Trophoblast cell (in vitro differentiated cells and primary cell): ENCODE measurements around the gene ANKRD30B.
A peak's percentile ranks its signal among the peaks of the same experiment; 100 is the strongest.

Experiments used
- DNase-seq, 2 donors: peaks; one replicate each; pipeline ENCODE4 v3.0.0-alpha.2; 2016
- H2AFZ ChIP-seq: 2 replicates; pipeline ENCODE4 v1.6.1; 2013; ENCODE audit warnings: low read length, moderate library complexity, mild to moderate bottlenecking; ENCODE audit not compliant: insufficient read depth, poor library complexity
- H2AK5ac ChIP-seq: 2 replicates; pipeline ENCODE4 v1.6.1; 2013; ENCODE audit warnings: mild to moderate bottlenecking, low read length
- H2BK120ac ChIP-seq: 2 replicates; pipeline ENCODE4 v1.6.1; 2013; ENCODE audit warnings: low read length, mild to moderate bottlenecking, moderate library complexity; ENCODE audit not compliant: insufficient read depth, poor library complexity
- H2BK12ac ChIP-seq: 2 replicates; pipeline ENCODE4 v1.6.1; 2013; ENCODE audit warnings: mild to moderate bottlenecking, low read length, moderate library complexity
- H2BK5ac ChIP-seq: 2 replicates; pipeline ENCODE4 v1.6.1; 2013; ENCODE audit warnings: low read length, low read depth, moderate library complexity, mild to moderate bottlenecking; ENCODE audit not compliant: poor library complexity
- H3K14ac ChIP-seq: 2 replicates; pipeline ENCODE4 v1.6.1; 2013; ENCODE audit warnings: mild to moderate bottlenecking, low read length
- H3K18ac ChIP-seq: 2 replicates; pipeline ENCODE4 v1.6.1; 2013; ENCODE audit warnings: mild to moderate bottlenecking, low read length
- H3K23ac ChIP-seq: 2 replicates; pipeline ENCODE4 v1.6.1; 2013; ENCODE audit warnings: low read length
- H3K27ac ChIP-seq: 2 replicates; pipeline ENCODE4 v1.5.1; 2013; ENCODE audit warnings: low read depth, mild to moderate bottlenecking, inconsistent platforms, low read length, moderate library complexity
- H3K27me3 ChIP-seq: 2 replicates; pipeline ENCODE4 v1.6.1; 2013; ENCODE audit warnings: inconsistent platforms, mild to moderate bottlenecking, low read length, moderate library complexity; ENCODE audit not compliant: insufficient read depth
- H3K36me3 ChIP-seq, 2 experiments: 1 replicate in 1 of 2; 2 replicates in 1 of 2; pipeline ENCODE4 v1.6.1; 2013; ENCODE audit warnings: low read length in 2 of 2, mild to moderate bottlenecking in 2 of 2, moderate library complexity in 1 of 2; ENCODE audit not compliant: insufficient read depth in 2 of 2, control insufficient read depth in 1 of 2
- H3K4ac ChIP-seq: 2 replicates; pipeline ENCODE4 v1.6.1; 2013; ENCODE audit warnings: low read depth, mild to moderate bottlenecking, low read length, moderate library complexity
- H3K4me1 ChIP-seq, 2 experiments: 1 replicate in 1 of 2; 2 replicates in 1 of 2; pipeline ENCODE4 v1.6.1; 2013; ENCODE audit warnings: low read length in 2 of 2, mild to moderate bottlenecking in 2 of 2, moderate library complexity in 1 of 2; ENCODE audit not compliant: insufficient read depth in 2 of 2, control insufficient read depth in 1 of 2
- H3K4me2 ChIP-seq: 2 replicates; pipeline ENCODE4 v1.6.1; 2013; ENCODE audit warnings: inconsistent platforms, mild to moderate bottlenecking, low read length, moderate library complexity
- H3K4me3 ChIP-seq: 2 replicates; pipeline ENCODE4 v1.5.1; 2013; ENCODE audit warnings: mild to moderate bottlenecking, low read depth, low read length, inconsistent platforms
- H3K79me1 ChIP-seq: one replicate; pipeline ENCODE4 v1.6.1; 2013; ENCODE audit warnings: low read length
- H3K79me2 ChIP-seq: 2 replicates; pipeline ENCODE4 v1.6.1; 2013; ENCODE audit warnings: low read length, mild to moderate bottlenecking; ENCODE audit not compliant: control insufficient read depth, insufficient read depth, poor library complexity
- H3K9ac ChIP-seq: 2 replicates; pipeline ENCODE4 v1.6.1; 2013; ENCODE audit warnings: mild to moderate bottlenecking, low read length
- H3K9me3 ChIP-seq: 2 replicates; pipeline ENCODE4 v1.6.1; 2013; ENCODE audit warnings: low read depth, mild to moderate bottlenecking, control low read depth, inconsistent platforms, low read length; ENCODE audit not compliant: insufficient read depth
- H4K12ac ChIP-seq: 2 replicates; pipeline ENCODE4 v1.6.1; 2013; ENCODE audit warnings: low read depth, mild to moderate bottlenecking, low read length, moderate library complexity
- H4K8ac ChIP-seq: 2 replicates; pipeline ENCODE4 v1.6.1; 2013; ENCODE audit warnings: low read depth, mild to moderate bottlenecking, low read length, moderate library complexity
- H4K91ac ChIP-seq: one replicate; pipeline ENCODE4 v1.6.1; 2013; ENCODE audit warnings: low read depth, mild to moderate bottlenecking, low read length, moderate library complexity
- WGBS: extraction: QIAGEN DNeasy Blood & Tissue Kit; methylation state at CpG from one replicate; pipeline ENCODE4 v1.1.7; 2013; ENCODE audit warnings: missing lambda C conversion rate; ENCODE audit not compliant: insufficient read length, insufficient coverage; ENCODE audit errors: extremely low coverage; 5-methylcytosine and 5-hydroxymethylcytosine counted together

The ANKRD30B gene

GRCh38 chr18:14767474-14767873, 19.5 kb downstream of the ANKRD30B start:
- Histone ChIP-seq H2AK5ac (no peak overlapping the region), H3K4me1 (no peaks in the 10 kb centered on the region), H3K4me3 (no peak overlapping the region), H4K12ac (no peak overlapping the region), H3K36me3 (no peaks in the 10 kb centered on the region), H3K9ac (no peak overlapping the region), H3K79me1 (no peaks in the 10 kb centered on the region), H3K4ac (no peak overlapping the region), H4K8ac (no peak overlapping the region), H3K14ac (no peak overlapping the region), H3K79me2 (no peaks in the 10 kb centered on the region), H2AFZ (no peak overlapping the region), H2BK120ac (no peak overlapping the region), H4K91ac (no peak overlapping the region), H3K9me3 (no peaks in the 10 kb centered on the region), H3K27me3 (no peaks in the 10 kb centered on the region), H3K18ac (no peak overlapping the region), H2BK12ac (no peak overlapping the region), H3K23ac (no peak overlapping the region), H2BK5ac (no peak overlapping the region), H3K4me2 (no peak overlapping the region), H3K27ac (no peak overlapping the region)
- DNase-seq = peak in 1 of 2 donors; percentile 31

- no peak for DNase-seq
- no peak overlapping the region for H3K4me3 ChIP-seq
- H3K23ac ChIP-seq = no peak overlapping the region
- H3K4me2 ChIP-seq = no peak overlapping the region
- no peak overlapping the region for H2BK12ac ChIP-seq
- no peak overlapping the region for H3K18ac ChIP-seq
- H3K4me1 ChIP-seq = no peaks in the 10 kb centered on the region
- no peak overlapping the region for H4K91ac ChIP-seq
- H2AK5ac ChIP-seq = no peak overlapping the region
- H3K36me3 ChIP-seq = no peaks in the 10 kb centered on the region
- H2BK5ac ChIP-seq = no peak overlapping the region
- no peaks in the 10 kb centered on the region for H3K9me3 ChIP-seq
- no peak overlapping the region for H4K12ac ChIP-seq
- WGBS = no CpG with 5 or more reads among the region's 1 CpG
- no peaks in the 10 kb centered on the region for H3K79me2 ChIP-seq
- H3K9ac ChIP-seq = no peak overlapping the region
- H3K27ac ChIP-seq = no peak overlapping the region
- no peaks in the 10 kb centered on the region for H3K79me1 ChIP-seq
- no peak overlapping the region for H3K14ac ChIP-seq
- no peak overlapping the region for H3K4ac ChIP-seq
- no peak overlapping the region for H2AFZ ChIP-seq
- H2BK120ac ChIP-seq = no peak overlapping the region
- no peaks in the 10 kb centered on the region for H3K27me3 ChIP-seq
- no peak overlapping the region for H4K8ac ChIP-seq
Observed at GRCh38 chr18:14768241-14768640, 20.3 kb downstream of the ANKRD30B start.

DNA sequence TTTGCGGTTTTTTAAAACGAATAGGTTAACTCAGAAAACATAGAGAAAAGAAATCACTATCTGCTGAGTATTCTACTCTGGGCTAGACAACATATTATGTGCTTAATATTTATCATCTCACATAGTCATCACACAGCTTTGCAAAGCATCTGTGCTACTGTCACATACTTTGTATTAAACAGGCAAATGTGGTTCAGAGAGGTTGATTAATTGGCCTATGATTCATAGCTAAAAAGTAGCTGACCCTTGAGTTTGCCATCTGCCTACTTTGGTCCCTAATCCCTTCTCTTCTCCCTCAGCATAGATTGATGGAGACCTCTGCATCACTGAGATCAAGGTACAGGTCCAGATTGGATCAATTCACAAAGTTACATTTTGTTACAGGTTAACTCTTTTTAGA, 21.4 kb downstream of the ANKRD30B start:
- no peak overlapping the region for H2BK5ac ChIP-seq
- H3K36me3 ChIP-seq = no peaks in the 10 kb centered on the region
- no peak overlapping the region for H3K14ac ChIP-seq
- no peak overlapping the region for H3K4me2 ChIP-seq
- H4K12ac ChIP-seq = no peak overlapping the region
- no peak overlapping the region for H2BK12ac ChIP-seq
- DNase-seq = no peak
- H3K79me2 ChIP-seq = no peaks in the 10 kb centered on the region
- H3K27ac ChIP-seq = no peak overlapping the region
- no peaks in the 10 kb centered on the region for H3K27me3 ChIP-seq
- H3K4me1 ChIP-seq = no peaks in the 10 kb centered on the region
- no peaks in the 10 kb centered on the region for H3K9me3 ChIP-seq
- H3K79me1 ChIP-seq = no peaks in the 10 kb centered on the region
- H3K23ac ChIP-seq = no peak overlapping the region
- H2AK5ac ChIP-seq = no peak overlapping the region
- H3K4ac ChIP-seq = no peak overlapping the region
- no peak overlapping the region for H4K8ac ChIP-seq
- no peak overlapping the region for H3K9ac ChIP-seq
- H3K18ac ChIP-seq = no peak overlapping the region
- H2AFZ ChIP-seq = no peak overlapping the region
- no CpG with 5 or more reads among the region's 2 CpGs for WGBS
- no peak overlapping the region for H3K4me3 ChIP-seq
- H4K91ac ChIP-seq = no peak overlapping the region
- no peak overlapping the region for H2BK120ac ChIP-seq

GRCh38 chr18:14776801-14777200, 28.8 kb downstream of the ANKRD30B start:
- no peak overlapping the region for H2BK120ac ChIP-seq
- H3K36me3 ChIP-seq = no peaks in the 10 kb centered on the region
- peak in 1 of 2 donors; percentile 5 for DNase-seq
- no peak overlapping the region for H3K4ac ChIP-seq
- H2AFZ ChIP-seq = no peak overlapping the region
- no peak overlapping the region for H4K8ac ChIP-seq
- no peak overlapping the region for H3K14ac ChIP-seq
- H3K9me3 ChIP-seq = peaks cover 2% of the 10 kb centered on the region
- no peak overlapping the region for H2BK12ac ChIP-seq
- H3K27ac ChIP-seq = no peak overlapping the region
- no peak overlapping the region for H4K91ac ChIP-seq
- H3K18ac ChIP-seq = no peak overlapping the region
- no peaks in the 10 kb centered on the region for H3K4me1 ChIP-seq
- no peak overlapping the region for H2AK5ac ChIP-seq
- no peak overlapping the region for H3K4me2 ChIP-seq
- no peaks in the 10 kb centered on the region for H3K79me1 ChIP-seq
- H3K27me3 ChIP-seq = no peaks in the 10 kb centered on the region
- H3K23ac ChIP-seq = no peak overlapping the region
- H3K4me3 ChIP-seq = no peak overlapping the region
- no peak overlapping the region for H2BK5ac ChIP-seq
- no peak overlapping the region for H4K12ac ChIP-seq
- H3K9ac ChIP-seq = no peak overlapping the region
- H3K79me2 ChIP-seq = no peaks in the 10 kb centered on the region
- no CpG with 5 or more reads among the region's 2 CpGs for WGBS
